ENCODE data around the gene TSGA10IP. TPM values are rescaled to one million over a fixed set of nuclear protein-coding genes. Genes with fewer than 3 reads are reported as not detected.

The TSGA10IP gene
- total and polyA plus RNA-seq, 3 experiments from 2014 or later, result not detected

DNA sequence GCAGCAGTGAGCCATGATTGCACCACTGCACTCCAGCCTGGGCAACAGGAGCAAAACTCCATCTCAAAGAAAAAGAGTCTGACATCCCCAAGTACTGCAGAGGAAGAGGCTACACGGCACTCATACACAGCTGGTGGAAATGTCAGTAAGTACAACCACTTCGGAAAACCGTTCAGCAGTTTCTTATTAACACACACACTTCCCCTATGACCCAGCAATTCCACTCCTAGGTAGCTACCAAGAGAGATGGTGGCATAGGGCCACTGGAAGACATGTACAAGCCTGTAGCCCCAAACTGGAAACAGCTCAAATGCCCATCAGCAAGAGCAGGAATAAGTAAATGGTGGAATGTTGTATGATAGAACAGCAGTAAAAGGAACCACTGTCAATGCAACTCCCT is 22.7 kb upstream of the TSGA10IP start:
- peak overlapping the region in 5 of 7 donors; percentile 35 to 71 (median 52) for H3K4me3 Mint-ChIP-seq
- peaks cover 27% of the 10 kb centered on the region for H3K4me1 ChIP-seq (ENCODE audit: insufficient read depth, low read length)
- no peak overlapping the region for H3K4me3 ChIP-seq (ENCODE audit: low read length)
- peak overlapping the region in 6 of 8 donors; percentile 36 to 81 (median 74) for H3K27ac Mint-ChIP-seq
- H3K36me3 ChIP-seq (ENCODE audit: insufficient read depth, low read length), result peaks cover 10% of the 10 kb centered on the region
- no peak for DNase-seq
- CTCF ChIA-PET, result interaction anchor here (2.9 to 3.4 kb wide), 3 partner anchors 32 to 38 kb away, joined by 11 to 17 read pairs (median 13); partner anchors contain the start of genes CCDC85B and FIBP
- POLR2A ChIA-PET, result interaction anchor here (0.9 kb wide), 1 partner anchor 57 kb away, joined by 4 read pairs; no protein-coding TSS in a partner anchor
- no peaks in the 10 kb centered on the region for H3K27me3 ChIP-seq (ENCODE audit: insufficient read depth, low read length, poor library complexity, severe bottlenecking)
- no peak overlapping the region for H3K27ac ChIP-seq (ENCODE audit: low read depth, low read length)
- H3K9me3 ChIP-seq (ENCODE audit: low read length), result no peaks in the 10 kb centered on the region
- H3K9me3 Mint-ChIP-seq, result no peaks in the 10 kb centered on the region
- no peaks in the 10 kb centered on the region for H3K27me3 Mint-ChIP-seq
- H3K36me3 Mint-ChIP-seq, result peaks cover 4 to 42% (median 6%) of the 10 kb centered on the region in 3 donors
- H3K4me1 Mint-ChIP-seq, result peaks cover 19 to 45% (median 23%) of the 10 kb centered on the region in 3 donors

GRCh38 chr11:65925397-65925796 is 19.9 kb upstream of the TSGA10IP start:
- H3K36me3 ChIP-seq (ENCODE audit: insufficient read depth, low read length), result peaks cover 10% of the 10 kb centered on the region
- H3K4me1 ChIP-seq (ENCODE audit: insufficient read depth, low read length), result peaks cover 29% of the 10 kb centered on the region
- DNase-seq, result no peak
- Mint-ChIP-seq H3K4me1 (peaks cover 29 to 48% (median 34%) of the 10 kb centered on the region in 3 donors), H3K27me3 (no peaks in the 10 kb centered on the region), H3K27ac (peak overlapping the region in 5 of 8 donors; percentile 5 to 87 (median 29)), H3K36me3 (peaks cover 4 to 30% (median 6%) of the 10 kb centered on the region in 3 donors), H3K4me3 (peak overlapping the region in 1 of 7 donors; percentile 75), H3K9me3 (no peaks in the 10 kb centered on the region)
- H3K27ac ChIP-seq (ENCODE audit: low read depth, low read length), result no peak overlapping the region
- no peaks in the 10 kb centered on the region for H3K9me3 ChIP-seq (ENCODE audit: low read length)
- H3K4me3 ChIP-seq (ENCODE audit: low read length), result no peak overlapping the region
- CTCF ChIA-PET, result interaction anchor here (1.4 to 8.0 kb wide), 2 partner anchors 35 to 40 kb away, joined by 3 to 60 read pairs; partner anchors contain the start of genes CCDC85B and FIBP
- POLR2A ChIA-PET, result no interaction called here
- H3K27me3 ChIP-seq (ENCODE audit: insufficient read depth, low read length, poor library complexity, severe bottlenecking), result no peaks in the 10 kb centered on the region

DNA sequence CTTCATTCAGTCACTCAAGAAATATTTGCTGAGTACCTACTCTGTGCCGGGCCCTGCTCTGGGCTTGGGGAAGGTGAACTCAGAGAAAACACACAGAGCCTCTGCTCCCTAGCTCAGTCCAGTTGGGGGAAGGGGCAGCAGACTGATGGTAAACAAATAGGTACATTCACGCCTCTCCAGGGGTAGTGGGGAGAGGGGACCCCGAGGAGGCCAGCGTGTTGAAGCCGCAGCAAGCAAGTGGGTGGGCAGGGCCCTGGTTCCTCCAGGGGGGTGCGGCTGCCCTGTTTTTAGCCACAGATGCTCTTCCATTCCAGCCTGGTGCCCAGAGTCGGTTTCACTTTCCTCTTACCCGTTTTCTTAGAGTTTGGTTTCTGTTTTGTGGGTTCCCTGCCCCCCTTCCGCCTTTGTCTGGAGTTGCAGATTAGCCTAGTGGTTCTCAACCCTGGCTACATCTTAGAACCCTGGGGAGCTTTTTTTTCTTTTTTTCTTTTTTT is 17.3 kb upstream of the TSGA10IP start:
- H3K9me3 ChIP-seq (ENCODE audit: low read length), result no peaks in the 10 kb centered on the region
- ChIA-PET CTCF (interaction anchor here (0.7 to 8.0 kb wide), 6 partner anchors 10 to 216 kb away, joined by 3 to 60 read pairs (median 4); partner anchors contain the start of genes CCDC85B, FIBP and KAT5), POLR2A (interaction anchor here (0.5 to 1.5 kb wide), 10 partner anchors 8 to 491 kb away, joined by 3 to 11 read pairs (median 4); partner anchors contain the start of genes CCDC85B and MUS81)
- H3K27me3 ChIP-seq (ENCODE audit: insufficient read depth, low read length, poor library complexity, severe bottlenecking), result no peaks in the 10 kb centered on the region
- DNase-seq, result peak; percentile 59 to 88 (median 78)
- Mint-ChIP-seq H3K9me3 (no peaks in the 10 kb centered on the region), H3K4me1 (peaks cover 23 to 45% (median 32%) of the 10 kb centered on the region in 3 donors), H3K27me3 (no peaks in the 10 kb centered on the region), H3K27ac (peak overlapping the region; percentile 89 to 99 (median 96)), H3K36me3 (peaks cover 0 to 12% (median 4%) of the 10 kb centered on the region in 3 donors), H3K4me3 (peak overlapping the region; percentile 55 to 88 (median 77))
- peaks cover 22% of the 10 kb centered on the region for H3K4me1 ChIP-seq (ENCODE audit: insufficient read depth, low read length)
- H3K4me3 ChIP-seq (ENCODE audit: low read length), result peak overlapping the region; percentile 63
- H3K27ac ChIP-seq (ENCODE audit: low read depth, low read length), result peak overlapping the region; percentile 70
- H3K36me3 ChIP-seq (ENCODE audit: insufficient read depth, low read length), result peaks cover 6% of the 10 kb centered on the region

GRCh38 chr11:65928667-65929066 is 16.6 kb upstream of the TSGA10IP start:
- H3K4me1 ChIP-seq (ENCODE audit: insufficient read depth, low read length), result peaks cover 22% of the 10 kb centered on the region
- H3K27ac Mint-ChIP-seq, result peak overlapping the region; percentile 89 to 99 (median 96)
- H3K9me3 ChIP-seq (ENCODE audit: low read length), result no peaks in the 10 kb centered on the region
- peaks cover 0 to 5% (median 2%) of the 10 kb centered on the region in 3 donors for H3K36me3 Mint-ChIP-seq
- no peaks in the 10 kb centered on the region for H3K36me3 ChIP-seq (ENCODE audit: insufficient read depth, low read length)
- POLR2A ChIA-PET, result interaction anchor here (0.7 to 1.5 kb wide), 5 partner anchors 9 to 68 kb away, joined by 3 to 11 read pairs (median 4); partner anchors contain the start of genes CCDC85B and MUS81
- H3K27me3 ChIP-seq (ENCODE audit: insufficient read depth, low read length, poor library complexity, severe bottlenecking), result no peaks in the 10 kb centered on the region
- peaks cover 23 to 40% (median 30%) of the 10 kb centered on the region in 3 donors for H3K4me1 Mint-ChIP-seq
- CTCF ChIA-PET, result interaction anchor here (0.7 to 8.0 kb wide), 6 partner anchors 10 to 60 kb away, joined by 3 to 60 read pairs (median 4); partner anchors contain the start of genes CCDC85B and FIBP
- H3K9me3 Mint-ChIP-seq, result no peaks in the 10 kb centered on the region
- DNase-seq, result peak in 1 of 5 donors; percentile 22
- H3K27me3 Mint-ChIP-seq, result no peaks in the 10 kb centered on the region
- H3K4me3 Mint-ChIP-seq, result peak overlapping the region; percentile 55 to 88 (median 77)
- H3K27ac ChIP-seq (ENCODE audit: low read depth, low read length), result peak overlapping the region; percentile 70
- H3K4me3 ChIP-seq (ENCODE audit: low read length), result peak overlapping the region; percentile 63

GRCh38 chr11:65931773-65932557 is 13.3 kb upstream of the TSGA10IP start:
- Histone ChIP-seq H3K4me1 (ENCODE audit: insufficient read depth, low read length) (peaks cover 21% of the 10 kb centered on the region), H3K27me3 (ENCODE audit: insufficient read depth, low read length, poor library complexity, severe bottlenecking) (no peaks in the 10 kb centered on the region), H3K36me3 (ENCODE audit: insufficient read depth, low read length) (no peaks in the 10 kb centered on the region), H3K27ac (ENCODE audit: low read depth, low read length) (no peak overlapping the region), H3K4me3 (ENCODE audit: low read length) (no peak overlapping the region), H3K9me3 (ENCODE audit: low read length) (no peaks in the 10 kb centered on the region)
- H3K4me3 Mint-ChIP-seq, result peak overlapping the region in 1 of 7 donors; percentile 40
- H3K27ac Mint-ChIP-seq, result peak overlapping the region in 1 of 8 donors; percentile 68
- H3K27me3 Mint-ChIP-seq, result peaks cover 0 to 1% of the 10 kb centered on the region in 2 donors
- peaks cover 22 to 36% (median 26%) of the 10 kb centered on the region in 3 donors for H3K4me1 Mint-ChIP-seq
- CTCF ChIA-PET, result interaction anchor here (1.0 to 8.0 kb wide), 3 partner anchors 42 to 50 kb away, joined by 3 to 60 read pairs (median 17); partner anchors contain the start of genes CCDC85B and FIBP
- DNase-seq, result peak in 1 of 5 donors; percentile 48
- no peaks in the 10 kb centered on the region for H3K36me3 Mint-ChIP-seq
- no peaks in the 10 kb centered on the region for H3K9me3 Mint-ChIP-seq
- POLR2A ChIA-PET, result interaction anchor here (0.6 kb wide), 2 partner anchors 44 to 45 kb away, joined by 3 read pairs; partner anchors contain the start of gene FIBP

- Mint-ChIP-seq H3K4me3 (no peak overlapping the region), H3K9me3 (no peaks in the 10 kb centered on the region), H3K27me3 (peaks cover 1 to 3% of the 10 kb centered on the region in 2 donors), H3K27ac (no peak overlapping the region), H3K36me3 (no peaks in the 10 kb centered on the region), H3K4me1 (peaks cover 16 to 31% (median 22%) of the 10 kb centered on the region in 3 donors)
- Histone ChIP-seq H3K27ac (ENCODE audit: low read depth, low read length) (no peak overlapping the region), H3K9me3 (ENCODE audit: low read length) (no peaks in the 10 kb centered on the region), H3K4me3 (ENCODE audit: low read length) (no peak overlapping the region), H3K27me3 (ENCODE audit: insufficient read depth, low read length, poor library complexity, severe bottlenecking) (no peaks in the 10 kb centered on the region), H3K36me3 (ENCODE audit: insufficient read depth, low read length) (no peaks in the 10 kb centered on the region), H3K4me1 (ENCODE audit: insufficient read depth, low read length) (peaks cover 16% of the 10 kb centered on the region)
- CTCF ChIA-PET, result interaction anchor here (1.0 to 8.0 kb wide), 3 partner anchors 43 to 51 kb away, joined by 3 to 60 read pairs (median 17); partner anchors contain the start of genes CCDC85B and FIBP
- POLR2A ChIA-PET, result interaction anchor here (0.6 kb wide), 1 partner anchor 46 kb away, joined by 3 read pairs; no protein-coding TSS in a partner anchor
- no peak for DNase-seq
Observed at GRCh38 chr11:65932558-65932919, 12.7 kb upstream of the TSGA10IP start.

GRCh38 chr11:65934014-65934413 is 11.3 kb upstream of the TSGA10IP start:
- Histone ChIP-seq H3K36me3 (ENCODE audit: insufficient read depth, low read length) (no peaks in the 10 kb centered on the region), H3K4me3 (ENCODE audit: low read length) (no peak overlapping the region), H3K9me3 (ENCODE audit: low read length) (no peaks in the 10 kb centered on the region), H3K27me3 (ENCODE audit: insufficient read depth, low read length, poor library complexity, severe bottlenecking) (no peaks in the 10 kb centered on the region), H3K27ac (ENCODE audit: low read depth, low read length) (no peak overlapping the region), H3K4me1 (ENCODE audit: insufficient read depth, low read length) (peaks cover 2% of the 10 kb centered on the region)
- no peak overlapping the region for H3K27ac Mint-ChIP-seq
- peaks cover 1 to 11% of the 10 kb centered on the region in 2 donors for H3K27me3 Mint-ChIP-seq
- no peak overlapping the region for H3K4me3 Mint-ChIP-seq
- H3K36me3 Mint-ChIP-seq, result no peaks in the 10 kb centered on the region
- ChIA-PET POLR2A (interaction anchor here (0.6 kb wide), 1 partner anchor 86 kb away, joined by 3 read pairs; no protein-coding TSS in a partner anchor), CTCF (interaction anchor here (0.7 to 2.8 kb wide), 3 partner anchors 16 to 49 kb away, joined by 3 to 17 read pairs (median 3); partner anchors contain the start of gene FIBP)
- peaks cover 1 to 16% (median 7%) of the 10 kb centered on the region in 3 donors for H3K4me1 Mint-ChIP-seq
- DNase-seq, result no peak
- no peaks in the 10 kb centered on the region for H3K9me3 Mint-ChIP-seq

Measured in CD8-positive, alpha-beta memory T cell (primary cell).